Measurements from ENCODE around the gene OR2G3. TPM values are rescaled to one million over a fixed set of nuclear protein-coding genes. Genes with fewer than 3 reads are reported as not detected.

OR2G3 gene
- polyA plus RNA-seq, 10 donors, result not detected

Other genes starting within 250 kb of the OR2G3 start
- 1 to 10 TPM in 9 of 10 donors, under 1 TPM in 1; 0.92 to 1.9 (median 1.1) TPM for gene NLRP3, start 189.4 kb upstream of the OR2G3 start, polyA plus RNA-seq (ENCODE audit: insufficient read length in 10 of 10)
- gene OR2B11, start 147.5 kb upstream of the OR2G3 start, polyA plus RNA-seq (ENCODE audit: insufficient read length in 10 of 10), result under 1 TPM in 7 of 10 donors, not detected in 3; 0.03 to 0.10 (median 0.05) TPM
- gene OR2C3, start 69.1 kb upstream of the OR2G3 start, polyA plus RNA-seq (ENCODE audit: insufficient read length in 10 of 10), result under 1 TPM; 0.04 to 0.33 (median 0.18) TPM
- under 1 TPM; 0.08 to 0.36 (median 0.23) TPM for gene GCSAML, start 56.5 kb upstream of the OR2G3 start, polyA plus RNA-seq (ENCODE audit: insufficient read length in 10 of 10)
- gene OR2G2, start 17.2 kb upstream of the OR2G3 start, polyA plus RNA-seq (ENCODE audit: insufficient read length in 10 of 10), result not detected
- not detected for gene OR13G1, start 74.2 kb downstream of the OR2G3 start, polyA plus RNA-seq (ENCODE audit: insufficient read length in 10 of 10)
- gene OR6F1, start 111.1 kb downstream of the OR2G3 start, polyA plus RNA-seq (ENCODE audit: insufficient read length in 10 of 10), result not detected
- gene OR14K1, start 133.0 kb downstream of the OR2G3 start, polyA plus RNA-seq (ENCODE audit: insufficient read length in 10 of 10), result not detected
- gene OR14A2, start 142.6 kb downstream of the OR2G3 start, polyA plus RNA-seq (ENCODE audit: insufficient read length in 10 of 10), result not detected
- not detected for gene OR1C1, start 155.0 kb downstream of the OR2G3 start, polyA plus RNA-seq (ENCODE audit: insufficient read length in 10 of 10)
- gene OR14A16, start 218.5 kb downstream of the OR2G3 start, polyA plus RNA-seq (ENCODE audit: insufficient read length in 10 of 10), result not detected
- not detected for gene OR11L1, start 236.3 kb downstream of the OR2G3 start, polyA plus RNA-seq (ENCODE audit: insufficient read length in 10 of 10)